ENCODE results near the gene LGR4.
"Not testable (repeated sequence)": the region's sequence is repeated elsewhere in the genome, so short reads cannot be mapped to it uniquely, and the experiment has no call there.

Gene LGR4

GRCh38 chr11:27349919-27350318, 122.7 kb downstream of the LGR4 start:
- H3K4me3 ChIP-seq (ENCODE audit: low read depth in 1 of 2, low read length in 1 of 2): no peak overlapping the region
- H3K27me3 ChIP-seq: no peaks in the 10 kb centered on the region
- no peaks in the 10 kb centered on the region for H3K9me3 ChIP-seq
- H3K36me3 ChIP-seq: no peaks in the 10 kb centered on the region
- TF ChIP-seq CTCF (IDR thresholded peaks at IDR 0.05): no peak
- no peak overlapping the region for H3K27ac ChIP-seq
- H3K4me1 ChIP-seq (ENCODE audit: control insufficient read depth in 1 of 2, insufficient read depth in 1 of 2, low read depth in 1 of 2, low read length in 1 of 2): peaks cover 8 to 9% of the 10 kb centered on the region in 2 experiments

GRCh38 chr11:27348340-27348873, 124.2 kb downstream of the LGR4 start:
- Histone ChIP-seq H3K4me1 (ENCODE audit: control insufficient read depth in 1 of 2, insufficient read depth in 1 of 2, low read depth in 1 of 2, low read length in 1 of 2) (no peaks in the 10 kb centered on the region), H3K36me3 (no peaks in the 10 kb centered on the region), H3K4me3 (ENCODE audit: low read depth in 1 of 2, low read length in 1 of 2) (no peak overlapping the region), H3K27me3 (no peaks in the 10 kb centered on the region), H3K9me3 (no peaks in the 10 kb centered on the region), H3K27ac (no peak overlapping the region)
- TF ChIP-seq CTCF (IDR thresholded peaks at IDR 0.05): no peak

- no peak for TF ChIP-seq CTCF (IDR thresholded peaks at IDR 0.05)
- Histone ChIP-seq H3K4me3 (ENCODE audit: low read depth in 1 of 2, low read length in 1 of 2) (no peak overlapping the region), H3K36me3 (no peaks in the 10 kb centered on the region), H3K4me1 (ENCODE audit: control insufficient read depth in 1 of 2, insufficient read depth in 1 of 2, low read depth in 1 of 2, low read length in 1 of 2) (no peaks in the 10 kb centered on the region), H3K27me3 (no peaks in the 10 kb centered on the region), H3K9me3 (no peaks in the 10 kb centered on the region), H3K27ac (no peak overlapping the region)
Measured at GRCh38 chr11:27347359-27348339, 124.9 kb downstream of the LGR4 start.

GRCh38 chr11:27339941-27340340, 132.6 kb downstream of the LGR4 start:
- TF ChIP-seq CTCF (IDR thresholded peaks at IDR 0.05): no peak
- no peaks in the 10 kb centered on the region for H3K4me1 ChIP-seq (ENCODE audit: control insufficient read depth in 1 of 2, insufficient read depth in 1 of 2, low read depth in 1 of 2, low read length in 1 of 2)
- no peaks in the 10 kb centered on the region for H3K27me3 ChIP-seq
- no peaks in the 10 kb centered on the region for H3K9me3 ChIP-seq
- no peaks in the 10 kb centered on the region for H3K36me3 ChIP-seq
- H3K4me3 ChIP-seq (ENCODE audit: low read depth in 1 of 2, low read length in 1 of 2): no peak overlapping the region
- H3K27ac ChIP-seq: no peak overlapping the region

GRCh38 chr11:27334764-27335163, 137.8 kb downstream of the LGR4 start:
- H3K27ac ChIP-seq; H3K36me3 ChIP-seq; H3K9me3 ChIP-seq; H3K4me3 ChIP-seq (ENCODE audit: low read depth in 1 of 2, low read length in 1 of 2); H3K27me3 ChIP-seq; H3K4me1 ChIP-seq (ENCODE audit: control insufficient read depth in 1 of 2, insufficient read depth in 1 of 2, low read depth in 1 of 2, low read length in 1 of 2): not testable (repeated sequence)

GRCh38 chr11:27331981-27332380, 140.6 kb downstream of the LGR4 start:
- H3K9me3 ChIP-seq: no peaks in the 10 kb centered on the region
- no peaks in the 10 kb centered on the region for H3K4me1 ChIP-seq (ENCODE audit: control insufficient read depth in 1 of 2, insufficient read depth in 1 of 2, low read depth in 1 of 2, low read length in 1 of 2)
- TF ChIP-seq CTCF (IDR thresholded peaks at IDR 0.05): no peak
- H3K36me3 ChIP-seq: no peaks in the 10 kb centered on the region
- no peak overlapping the region for H3K4me3 ChIP-seq (ENCODE audit: low read depth in 1 of 2, low read length in 1 of 2)
- no peak overlapping the region for H3K27ac ChIP-seq
- no peaks in the 10 kb centered on the region for H3K27me3 ChIP-seq

Data from neutrophil (primary cell).